Stimulated activated CD8-positive, alpha-beta memory T cell treated with anti-CD3 and anti-CD28 coated beads, Interleukin-15, amount 100 ng/mL, for 24 hours (primary cell): ENCODE measurements around the gene ABCB10.
"Not testable (repeated sequence)": the region's sequence is repeated elsewhere in the genome, so short reads cannot be mapped to it uniquely, and the experiment has no call there.

Experiments
- DNase-seq: peaks from one replicate; pipeline ENCODE4 v3.0.0-alpha.2; 2020; ENCODE audit warnings: low read depth

ABCB10 gene

DNA sequence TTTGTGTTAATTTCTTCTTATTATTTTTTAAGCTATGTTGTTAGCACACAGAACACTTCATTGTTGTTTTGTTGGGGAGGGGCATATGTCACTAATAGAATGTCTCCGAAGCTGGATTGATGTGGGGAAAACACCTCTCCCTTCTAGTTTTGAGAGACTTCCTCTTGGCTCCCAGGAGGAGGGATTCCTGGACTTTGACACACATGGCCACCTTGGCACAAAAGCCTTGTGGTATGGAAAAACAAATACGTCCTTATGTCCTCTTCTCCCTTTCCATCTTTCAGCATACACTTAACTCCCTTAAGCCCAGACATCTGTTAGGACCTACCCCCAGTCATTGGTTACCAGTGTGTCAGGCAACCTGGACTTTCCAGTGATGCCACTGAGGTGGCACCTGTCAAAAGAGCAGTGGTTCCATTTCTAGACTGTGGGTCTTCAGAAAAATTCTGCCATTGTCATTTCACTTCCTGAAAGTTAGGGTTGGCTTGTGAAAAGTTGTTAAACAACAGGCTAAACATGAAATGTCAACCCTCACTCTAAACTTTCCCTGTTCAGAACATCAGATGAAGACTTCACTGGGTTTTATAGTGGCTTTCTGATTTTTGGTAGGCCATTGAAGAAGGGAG lies 12.5 kb upstream of the ABCB10 start:
- no peak for DNase-seq

- no peak for DNase-seq
Observed at GRCh38 chr1:229570305-229570704, 11.8 kb upstream of the ABCB10 start.

DNA sequence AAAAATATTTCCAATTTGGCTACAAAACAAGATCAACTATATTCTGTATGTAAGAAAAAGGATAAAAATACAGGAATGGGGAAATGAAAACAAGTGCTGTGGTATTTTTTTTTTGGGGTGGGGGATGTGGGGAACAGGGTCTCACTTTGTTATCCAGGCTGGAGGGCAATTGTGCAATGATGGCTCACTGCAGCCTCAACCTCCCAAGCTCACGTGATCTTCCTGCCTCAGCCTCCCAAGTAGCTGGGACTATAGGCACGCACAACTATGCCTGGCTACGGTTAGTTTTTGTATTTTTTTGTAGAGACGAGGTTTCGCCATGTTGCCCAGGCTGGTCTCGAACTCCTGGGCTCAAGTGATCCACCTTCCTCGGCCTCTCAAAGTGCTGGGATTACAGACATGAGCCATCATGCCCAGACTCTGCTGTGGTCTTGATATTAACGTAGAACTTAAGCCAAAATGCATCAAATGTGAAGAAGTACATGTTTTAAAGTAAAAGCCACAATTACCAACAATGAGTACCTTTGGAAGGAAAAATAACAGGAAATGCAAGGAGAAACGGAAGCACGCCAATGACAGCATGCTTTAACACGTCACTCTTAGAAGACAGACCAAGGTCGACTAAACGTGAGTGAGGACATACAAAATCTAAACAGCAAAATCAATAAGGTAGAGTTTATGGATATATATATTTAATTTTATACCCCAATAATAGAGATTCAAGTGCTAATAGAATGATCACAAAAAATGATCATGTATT lies 8.8 kb upstream of the ABCB10 start:
- no peak for DNase-seq

DNA sequence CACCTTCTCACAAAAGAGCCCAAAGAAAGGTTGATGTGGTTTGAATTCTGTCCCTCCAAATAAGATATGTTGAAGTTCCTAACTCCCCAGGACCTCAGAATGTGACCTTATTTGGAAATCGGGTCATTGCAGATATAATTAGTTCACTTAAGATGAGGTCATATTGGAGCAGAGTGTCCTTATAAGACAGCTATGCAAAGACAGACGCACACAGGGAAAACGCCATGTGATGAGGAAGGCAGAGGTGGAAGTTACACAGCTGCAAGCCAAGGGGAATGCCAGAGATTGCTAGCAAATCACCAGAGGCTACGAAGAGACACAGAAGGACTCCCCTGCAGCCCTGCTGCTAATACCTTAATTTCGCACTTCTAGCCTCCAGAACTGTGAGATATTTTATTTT lies 5.2 kb upstream of the ABCB10 start:
- no peak for DNase-seq

- no peak for DNase-seq
Observed at GRCh38 chr1:229563241-229563640, 4.7 kb upstream of the ABCB10 start.

DNA sequence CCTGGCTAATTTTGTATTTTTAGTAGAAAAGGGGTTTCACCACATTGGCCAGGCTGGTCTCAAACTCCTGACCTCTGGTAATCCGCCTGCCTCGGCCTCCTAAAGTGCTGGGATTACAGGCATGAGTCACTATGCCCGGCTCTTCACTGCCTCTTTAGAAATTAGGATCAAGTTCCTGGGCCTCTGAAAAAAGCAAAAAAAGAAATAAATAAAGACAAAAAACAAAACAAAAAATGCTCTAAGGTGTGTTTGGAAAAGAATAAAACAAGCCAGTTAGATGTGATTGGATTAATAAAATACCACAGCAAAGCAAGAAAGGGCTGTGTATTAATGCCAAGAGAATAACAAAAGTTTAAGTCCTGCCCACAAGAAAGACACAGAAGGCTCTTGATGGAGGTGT lies 4.2 kb upstream of the ABCB10 start:
- no peak for DNase-seq

GRCh38 chr1:229561141-229561540 lies 2.6 kb upstream of the ABCB10 start:
- DNase-seq = no peak

GRCh38 chr1:229560124-229560523 lies 1.6 kb upstream of the ABCB10 start:
- not testable (repeated sequence) for DNase-seq

GRCh38 chr1:229559336-229559801 lies 862 bp upstream of the ABCB10 start:
- DNase-seq = not testable (repeated sequence)

- peak; percentile 27 for DNase-seq
Observed at GRCh38 chr1:229557913-229558414, 543 bp downstream of the ABCB10 start.

GRCh38 chr1:229557200-229557850 lies 1.2 kb downstream of the ABCB10 start:
- no peak for DNase-seq

GRCh38 chr1:229554886-229555621 lies 3.5 kb downstream of the ABCB10 start:
- DNase-seq = no peak

GRCh38 chr1:229553621-229554130 lies 4.8 kb downstream of the ABCB10 start:
- no peak for DNase-seq

GRCh38 chr1:229552732-229553131 lies 5.8 kb downstream of the ABCB10 start:
- no peak for DNase-seq

DNA sequence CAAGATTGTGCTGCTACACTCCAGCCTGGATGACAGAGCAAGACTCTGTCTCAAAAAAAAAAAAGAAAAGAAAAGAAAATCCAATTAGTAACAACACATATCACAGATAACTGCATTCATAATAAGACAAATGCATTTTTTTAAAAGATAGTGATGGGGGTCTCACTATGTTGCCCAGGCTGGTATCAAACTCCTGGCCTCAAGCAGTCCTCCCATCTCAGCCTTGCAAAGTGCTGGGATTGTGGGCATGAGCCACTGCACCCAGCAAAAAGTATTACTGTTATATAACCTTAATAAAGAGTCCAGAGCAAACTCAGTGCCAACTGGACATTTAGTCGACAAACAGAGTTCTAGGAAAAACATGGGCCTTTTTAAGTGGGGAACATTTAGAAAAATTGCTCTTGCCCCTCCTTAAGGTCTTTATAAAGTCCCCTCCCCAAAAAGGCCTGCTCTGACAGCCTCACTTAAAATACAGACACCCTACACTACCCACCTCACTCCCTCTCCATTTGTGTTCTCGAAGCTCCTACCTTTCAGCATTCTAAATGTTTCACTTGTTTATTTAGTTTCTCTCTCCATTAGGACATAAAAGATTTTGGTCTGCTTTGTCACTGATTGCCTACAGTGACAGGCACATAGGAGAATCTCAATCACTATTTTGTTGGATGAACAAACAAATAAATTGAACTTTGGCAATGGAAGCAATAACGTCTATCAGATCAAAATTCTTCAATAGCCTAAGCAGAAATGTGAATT lies 7.5 kb downstream of the ABCB10 start:
- no peak for DNase-seq

DNA sequence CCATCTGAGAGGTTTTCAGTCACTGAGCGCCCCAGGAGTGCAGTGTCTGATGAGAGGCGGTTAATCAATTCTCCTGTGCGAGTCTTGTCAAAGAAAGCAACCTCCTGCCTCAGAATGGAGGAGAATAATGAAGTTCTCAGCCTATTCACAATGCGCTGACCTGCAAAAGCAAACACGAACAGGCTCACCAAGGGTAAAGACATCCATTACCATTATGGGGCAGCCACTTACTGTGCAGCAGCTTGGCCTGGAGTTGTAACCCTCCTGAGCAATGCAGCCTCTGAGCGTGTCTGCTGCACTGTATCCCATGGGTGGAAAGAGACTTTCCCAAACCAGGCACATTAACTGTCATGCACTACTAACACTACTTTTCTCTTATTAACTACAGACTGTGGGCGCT lies 11.0 kb downstream of the ABCB10 start:
- DNase-seq = no peak

GRCh38 chr1:229544587-229544986 lies 13.9 kb downstream of the ABCB10 start:
- DNase-seq = no peak

DNA sequence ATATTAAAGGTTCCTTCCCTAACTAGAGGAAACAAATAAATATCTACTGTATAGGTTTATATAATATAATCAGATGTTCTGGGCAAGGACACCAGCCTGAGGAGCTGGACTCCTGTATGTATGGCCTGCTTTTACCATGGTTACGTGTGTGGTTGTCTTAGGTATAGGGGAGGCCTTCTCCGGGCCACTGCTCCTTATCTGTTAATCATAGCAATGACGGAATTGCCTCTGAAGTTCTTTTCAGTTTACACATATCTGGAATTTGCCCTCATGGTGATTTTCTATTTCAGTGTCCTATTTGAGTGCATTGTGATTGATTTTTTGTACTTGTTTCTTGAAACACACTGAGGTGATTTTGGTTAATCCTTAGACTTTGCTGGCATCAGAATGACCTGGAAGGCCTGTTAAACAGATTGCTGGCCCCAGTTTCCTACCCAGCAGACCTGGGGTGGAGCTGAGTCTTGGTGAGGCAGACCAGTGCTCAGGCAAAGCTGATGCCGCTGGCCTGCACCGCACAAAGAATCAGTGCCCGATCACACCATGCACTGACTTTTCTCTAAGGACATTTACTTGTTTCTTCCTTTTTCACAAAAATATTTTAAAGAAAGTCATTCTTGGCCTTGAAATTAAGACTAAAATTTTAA lies 18.5 kb downstream of the ABCB10 start:
- no peak for DNase-seq

GRCh38 chr1:229538945-229539344 lies 19.6 kb downstream of the ABCB10 start:
- DNase-seq = no peak

GRCh38 chr1:229537894-229538293 lies 20.6 kb downstream of the ABCB10 start:
- DNase-seq = no peak

GRCh38 chr1:229536982-229537381 lies 21.5 kb downstream of the ABCB10 start:
- no peak for DNase-seq
